Endodermal cell (in vitro differentiated cells): Measurements from ENCODE around the gene OR2L2. TPM values are rescaled to one million over a fixed set of nuclear protein-coding genes. Genes with fewer than 3 reads are reported as not detected.
"Not testable (repeated sequence)": the region's sequence is repeated elsewhere in the genome, so short reads cannot be mapped to it uniquely, and the experiment has no call there.

ENCODE experiments used
- DNase-seq: peaks from one replicate; pipeline ENCODE4 v3.0.0-alpha.2; 2017
- H3K27ac ChIP-seq: 2 replicates; pipeline ENCODE4 v1.5.1; 2013; ENCODE audit warnings: mild to moderate bottlenecking, low read depth, low read length, moderate library complexity
- H3K27me3 ChIP-seq: 2 replicates; pipeline ENCODE4 v1.6.1; 2013; ENCODE audit warnings: mild to moderate bottlenecking, low read length, moderate library complexity; ENCODE audit not compliant: insufficient read depth, control insufficient read depth, poor library complexity, severe bottlenecking
- H3K36me3 ChIP-seq: 2 replicates; pipeline ENCODE4 v1.7.0; 2013; ENCODE audit warnings: mild to moderate bottlenecking, low read length, moderate library complexity; ENCODE audit not compliant: control insufficient read depth, insufficient read depth
- H3K4me1 ChIP-seq: one replicate; pipeline ENCODE4 v1.7.0; 2013; ENCODE audit warnings: low read length; ENCODE audit not compliant: control insufficient read depth, insufficient read depth
- H3K4me3 ChIP-seq: 2 replicates; pipeline ENCODE4 v1.5.1; 2013; ENCODE audit warnings: mild to moderate bottlenecking, low read length, moderate library complexity
- H3K9ac ChIP-seq: 2 replicates; pipeline ENCODE4 v1.6.1; 2013; ENCODE audit warnings: mild to moderate bottlenecking, low read length, moderate library complexity; ENCODE audit not compliant: poor library complexity, severe bottlenecking; ENCODE audit errors: extremely low read depth
- H3K9me3 ChIP-seq: 2 replicates; pipeline ENCODE4 v1.6.1; 2013; ENCODE audit warnings: mild to moderate bottlenecking, low read length, moderate library complexity; ENCODE audit not compliant: control insufficient read depth
- H3K27ac Mint-ChIP-seq: 2 replicates; pipeline ENCODE4 v1.8.0; 2020; ENCODE audit warnings: mixed read lengths
- H3K27me3 Mint-ChIP-seq: 2 replicates; pipeline ENCODE4 v1.8.0; 2021; ENCODE audit warnings: mild to moderate bottlenecking, mixed read lengths; ENCODE audit not compliant: insufficient read depth
- H3K36me3 Mint-ChIP-seq: 2 replicates; pipeline ENCODE4 v1.8.0; 2020; ENCODE audit warnings: low read depth, mixed read lengths
- H3K4me1 Mint-ChIP-seq: 2 replicates; pipeline ENCODE4 v1.8.0; 2020; ENCODE audit warnings: mixed read lengths
- H3K4me3 Mint-ChIP-seq: 2 replicates; pipeline ENCODE4 v1.8.0; 2020; ENCODE audit warnings: mild to moderate bottlenecking, moderate library complexity, mixed read lengths
- H3K9me3 Mint-ChIP-seq: 2 replicates; pipeline ENCODE4 v1.8.0; 2020; ENCODE audit warnings: mild to moderate bottlenecking, mixed read lengths
- CTCF ChIP-seq: fragments of 200-600 bp; sonication (generic); conservative IDR thresholded peaks from 2 replicates; pipeline ENCODE4 v1.5.0; 2021; ENCODE audit warnings: antibody characterized with exemption, mild to moderate bottlenecking
- WGBS, 2 experiments: methylation state at CpG; one replicate each; pipeline versions ENCODE4 v1.1.5 to v1.1.7; 2013; ENCODE audit warnings: missing lambda C conversion rate in 2 of 2, mixed read lengths in 1 of 2; ENCODE audit not compliant: insufficient coverage in 1 of 2, insufficient read length in 1 of 2; 5-methylcytosine and 5-hydroxymethylcytosine counted together
- total RNA-seq, 2 donors: library from RNA; stranded (reverse); fragmentation: NEBNext Ultra II Directional in 1 of 2; extraction: Animal tissue kit (Norgen Biotek cat#: 25700) in 1 of 2; gene quantifications; 2 replicates in 1 of 2; 3 replicates in 1 of 2; pipeline ENCODE4 v1.2.1, GENCODE V29; 2021

OR2L2 gene
- total RNA-seq, 2 donors from 2014 or later, result 0.07 to 0.13 TPM

GRCh38 chr1:248055261-248055660 lies 25.4 kb downstream of the OR2L2 start:
- Histone ChIP-seq H3K9ac (no peak overlapping the region), H3K27me3 (no peaks in the 10 kb centered on the region), H3K4me3 (no peak overlapping the region), H3K27ac (no peak overlapping the region), H3K4me1 (no peaks in the 10 kb centered on the region), H3K9me3 (peaks cover 76% of the 10 kb centered on the region), H3K36me3 (no peaks in the 10 kb centered on the region)
- Mint-ChIP-seq H3K27me3 (no peaks in the 10 kb centered on the region), H3K36me3 (no peaks in the 10 kb centered on the region), H3K4me1 (no peaks in the 10 kb centered on the region), H3K9me3 (peaks cover 73% of the 10 kb centered on the region), H3K4me3 (no peak overlapping the region), H3K27ac (no peak overlapping the region)
- TF ChIP-seq CTCF, result no peak
- 57 to 71% methylated on average over 1 to 2 of the region's 2 CpGs for WGBS, 2 experiments
- DNase-seq, result no peak

GRCh38 chr1:248065071-248065470 lies 35.2 kb downstream of the OR2L2 start:
- TF ChIP-seq CTCF, result no peak
- no peak overlapping the region for H3K27ac Mint-ChIP-seq
- Histone ChIP-seq H3K27ac (no peak overlapping the region), H3K36me3 (no peaks in the 10 kb centered on the region), H3K4me1 (no peaks in the 10 kb centered on the region), H3K27me3 (no peaks in the 10 kb centered on the region), H3K9ac (no peak overlapping the region), H3K4me3 (no peak overlapping the region), H3K9me3 (peaks cover 46% of the 10 kb centered on the region)
- WGBS, 2 experiments, result 73 to 74% methylated on average over 2 of the region's 2 CpGs
- no peaks in the 10 kb centered on the region for H3K4me1 Mint-ChIP-seq
- no peak overlapping the region for H3K4me3 Mint-ChIP-seq
- no peaks in the 10 kb centered on the region for H3K27me3 Mint-ChIP-seq
- no peak for DNase-seq
- peaks cover 79% of the 10 kb centered on the region for H3K9me3 Mint-ChIP-seq
- no peaks in the 10 kb centered on the region for H3K36me3 Mint-ChIP-seq

GRCh38 chr1:248065604-248066003 lies 35.7 kb downstream of the OR2L2 start:
- no peak overlapping the region for H3K27ac Mint-ChIP-seq

GRCh38 chr1:248083864-248084263 lies 54.0 kb downstream of the OR2L2 start:
- H3K36me3 ChIP-seq, H3K4me3 Mint-ChIP-seq, DNase-seq, H3K27ac Mint-ChIP-seq, H3K36me3 Mint-ChIP-seq, H3K27me3 ChIP-seq, H3K27me3 Mint-ChIP-seq, H3K4me3 ChIP-seq, H3K4me1 Mint-ChIP-seq, H3K9ac ChIP-seq, H3K4me1 ChIP-seq, H3K27ac ChIP-seq: not testable (repeated sequence)
- WGBS, 2 experiments, result 94% methylated on average over 6 of the region's 17 CpGs; no CpG with 5 or more reads in 1 of the 2 experiments
- peaks cover 73% of the 10 kb centered on the region for H3K9me3 Mint-ChIP-seq
- H3K9me3 ChIP-seq, result peaks cover 59% of the 10 kb centered on the region

More at GRCh38 chr1:248065604-248066003, 35.7 kb downstream of the OR2L2 start:
- Histone ChIP-seq H3K4me1 (no peaks in the 10 kb centered on the region), H3K9me3 (peaks cover 46% of the 10 kb centered on the region), H3K4me3 (no peak overlapping the region), H3K27me3 (no peaks in the 10 kb centered on the region), H3K27ac (no peak overlapping the region), H3K9ac (no peak overlapping the region), H3K36me3 (no peaks in the 10 kb centered on the region)
- no peak for TF ChIP-seq CTCF
- no peaks in the 10 kb centered on the region for H3K36me3 Mint-ChIP-seq
- no peak for DNase-seq
- H3K27me3 Mint-ChIP-seq, result no peaks in the 10 kb centered on the region
- peaks cover 80% of the 10 kb centered on the region for H3K9me3 Mint-ChIP-seq
- H3K4me1 Mint-ChIP-seq, result no peaks in the 10 kb centered on the region
- H3K4me3 Mint-ChIP-seq, result no peak overlapping the region
- 94 to 100% methylated on average over 1 to 2 of the region's 3 CpGs for WGBS, 2 experiments
